Heart left ventricle (tissue), 13 donors: ENCODE results near the gene EIF3CL.
"Not testable (repeated sequence)": the region's sequence is repeated elsewhere in the genome, so short reads cannot be mapped to it uniquely, and the experiment has no call there.

Experiments
- POLR2A ChIP-seq, 2 donors: fragments of 450-650 bp; IDR thresholded peaks; one replicate each; pipeline ENCODE4 v1.6.1; 2017; ENCODE audit warnings: antibody characterized with exemption in 2 of 2, mild to moderate bottlenecking in 2 of 2, moderate library complexity in 2 of 2
- TF ChIP-seq, protein P1 (sequence below), 12 donors: fragments of 200-600 bp; sonication (generic) in 4 of 12; IDR thresholded peaks; one replicate each; pipeline versions ENCODE4 v1.5.0 to v1.8.0; 2018 to 2022; ENCODE audit warnings: antibody characterized with exemption in 12 of 12, mild to moderate bottlenecking in 5 of 12
- donor health status: ischemic (EF 13 %, LVEDD 7.1; RV severe dilation, severe dysfunction).
- donor health status: DM: no; HTN: yes; CAD: no.
- donor health status: DM: no; HTN: no; CAD: no.
- donor health status: ischemic (EF 25% LVEDD 6.9; RV normal size, moderate dysfunction).
- donor health status: ischemic (EF 25% LVEDD 5.7; RV mildly dilated, moderate dysfunction).
- donor health status: ischemic (EF 35%, LVEDD 5.7; RV mildly dilated, moderate dysfunction).
- donor health status: nonischemic (EF 11% LVEDD 7.7; RV severe dilation, severe dysfunction).
- donor health status: DM: yes; HTN: yes; CAD: no.
- donor health status: PGD.
- donor health status: ischemic (EF 29% LVEDD 5.4; RV normal size, mild dysfunction).
- donor health status: nonischemic (EF 23%, LVEDD 6.1; RV moderate dilation, normal function).

DNA sequence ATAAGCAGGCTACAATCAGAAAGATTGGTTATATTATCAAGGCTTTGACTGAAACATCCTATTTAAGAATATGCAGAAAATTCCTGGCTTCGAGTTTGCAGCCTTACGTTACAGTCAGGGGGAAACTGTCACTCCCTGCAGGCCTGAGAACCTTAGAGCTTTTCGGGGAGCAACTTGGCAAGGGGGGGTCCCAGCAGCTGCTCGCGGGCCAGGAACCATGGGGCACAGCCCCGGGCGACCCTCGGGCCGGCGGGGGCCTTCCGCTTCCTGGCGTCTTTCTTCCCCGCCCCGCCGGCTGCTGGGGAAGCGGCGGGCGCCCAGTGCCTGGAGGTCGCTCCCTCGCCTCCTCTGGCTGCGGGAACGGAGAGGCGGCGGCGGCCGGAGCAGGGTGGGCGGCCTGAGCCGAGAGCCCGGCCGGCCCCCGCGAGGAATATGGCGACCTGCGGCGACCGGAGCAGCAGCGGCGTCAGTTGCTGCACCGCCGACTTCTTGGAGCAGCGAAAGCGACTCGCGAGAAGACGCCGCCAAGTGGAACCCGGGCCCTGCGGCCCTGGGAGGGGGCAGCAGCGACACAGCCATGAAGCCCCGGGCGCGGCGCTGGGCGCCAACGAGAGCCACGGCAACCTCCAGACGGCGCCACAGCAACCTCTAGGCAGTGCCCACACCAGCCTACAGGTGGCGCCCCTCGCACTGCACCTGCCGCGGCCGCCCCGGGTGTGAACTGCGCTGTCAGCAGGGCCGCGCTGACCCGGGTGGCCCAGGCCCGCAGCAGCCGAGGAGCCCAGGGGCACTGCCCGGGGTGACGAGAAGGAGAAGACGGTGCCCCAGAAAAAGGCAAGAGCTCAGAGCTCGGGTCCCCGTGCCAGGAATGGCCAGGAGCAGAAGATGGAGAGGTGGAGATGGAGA lies 39.1 kb downstream of the EIF3CL start:
- TF ChIP-seq POLR2A (IDR thresholded peaks at IDR 0.05), result not testable (repeated sequence)
- TF ChIP-seq, protein P1, sequence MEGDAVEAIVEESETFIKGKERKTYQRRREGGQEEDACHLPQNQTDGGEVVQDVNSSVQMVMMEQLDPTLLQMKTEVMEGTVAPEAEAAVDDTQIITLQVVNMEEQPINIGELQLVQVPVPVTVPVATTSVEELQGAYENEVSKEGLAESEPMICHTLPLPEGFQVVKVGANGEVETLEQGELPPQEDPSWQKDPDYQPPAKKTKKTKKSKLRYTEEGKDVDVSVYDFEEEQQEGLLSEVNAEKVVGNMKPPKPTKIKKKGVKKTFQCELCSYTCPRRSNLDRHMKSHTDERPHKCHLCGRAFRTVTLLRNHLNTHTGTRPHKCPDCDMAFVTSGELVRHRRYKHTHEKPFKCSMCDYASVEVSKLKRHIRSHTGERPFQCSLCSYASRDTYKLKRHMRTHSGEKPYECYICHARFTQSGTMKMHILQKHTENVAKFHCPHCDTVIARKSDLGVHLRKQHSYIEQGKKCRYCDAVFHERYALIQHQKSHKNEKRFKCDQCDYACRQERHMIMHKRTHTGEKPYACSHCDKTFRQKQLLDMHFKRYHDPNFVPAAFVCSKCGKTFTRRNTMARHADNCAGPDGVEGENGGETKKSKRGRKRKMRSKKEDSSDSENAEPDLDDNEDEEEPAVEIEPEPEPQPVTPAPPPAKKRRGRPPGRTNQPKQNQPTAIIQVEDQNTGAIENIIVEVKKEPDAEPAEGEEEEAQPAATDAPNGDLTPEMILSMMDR (IDR thresholded peaks at IDR 0.05), result peak in 1 of 12 donors; percentile 17
